Medulla oblongata (tissue), 1 donor: ENCODE measurements around the gene PTPRJ.

ENCODE experiments used
- DNase-seq: peaks from one replicate; pipeline ENCODE4 v3.0.0-alpha.2; 2015; ENCODE audit errors: extremely low spot score

The PTPRJ gene

GRCh38 chr11:48063424-48063978, 83.1 kb downstream of the PTPRJ start:
- peak; percentile 70 for DNase-seq

- DNase-seq: no peak
Observed at GRCh38 chr11:48064306-48064705, 83.9 kb downstream of the PTPRJ start.

GRCh38 chr11:48066881-48067800, 86.8 kb downstream of the PTPRJ start:
- peak; percentile 55 for DNase-seq

GRCh38 chr11:48073031-48073861, 92.9 kb downstream of the PTPRJ start:
- DNase-seq: no peak

- no peak for DNase-seq
Observed at GRCh38 chr11:48074425-48075181, 94.2 kb downstream of the PTPRJ start.

GRCh38 chr11:48075637-48076036, 95.3 kb downstream of the PTPRJ start:
- no peak for DNase-seq

GRCh38 chr11:48077251-48077650, 96.9 kb downstream of the PTPRJ start:
- DNase-seq: no peak

- no peak for DNase-seq
Observed at GRCh38 chr11:48078689-48079088, 98.3 kb downstream of the PTPRJ start.

GRCh38 chr11:48079596-48079995, 99.2 kb downstream of the PTPRJ start:
- no peak for DNase-seq

GRCh38 chr11:48080301-48080861, 100.0 kb downstream of the PTPRJ start:
- DNase-seq: no peak

GRCh38 chr11:48081151-48082010, 101.0 kb downstream of the PTPRJ start:
- peak; percentile 90 for DNase-seq

- no peak for DNase-seq
Observed at GRCh38 chr11:48082771-48083170, 102.4 kb downstream of the PTPRJ start.

- DNase-seq: no peak
Observed at GRCh38 chr11:48083421-48083820, 103.1 kb downstream of the PTPRJ start.

GRCh38 chr11:48085688-48086087, 105.3 kb downstream of the PTPRJ start:
- no peak for DNase-seq

- DNase-seq: no peak
Observed at GRCh38 chr11:48087422-48087821, 107.1 kb downstream of the PTPRJ start.

GRCh38 chr11:48087974-48088681, 107.8 kb downstream of the PTPRJ start:
- no peak for DNase-seq

GRCh38 chr11:48088682-48089050, 108.3 kb downstream of the PTPRJ start:
- no peak for DNase-seq

- DNase-seq: no peak
Observed at GRCh38 chr11:48090174-48090573, 109.8 kb downstream of the PTPRJ start.

- no peak for DNase-seq
Observed at GRCh38 chr11:48091426-48092102, 111.2 kb downstream of the PTPRJ start.
